WTC11 (cell line): ENCODE measurements around the gene ARHGAP28. TPM values are rescaled to one million over a fixed set of nuclear protein-coding genes. Genes with fewer than 3 reads are reported as not detected.
"Not testable (repeated sequence)": the region's sequence is repeated elsewhere in the genome, so short reads cannot be mapped to it uniquely, and the experiment has no call there.

ENCODE experiments used
- ATAC-seq: fragments of 200-7000 bp; cut with Tn5 transposase; 2 replicates; pipeline ENCODE4 v1.10.0; 2021; ENCODE audit warnings: mild to moderate bottlenecking, moderate library complexity
- CTCF ChIA-PET: fragments of 300-600 bp; sonication (Branson Sonifier 250); formaldehyde crosslinking; loops from one replicate; lab custom pipeline; 2021; ENCODE audit warnings: antibody characterized with exemption; lab: Charles Lee
- POLR2A ChIA-PET: fragments of 350-600 bp; sonication (Branson Sonifier 250); formaldehyde crosslinking; loops from one replicate; lab custom pipeline; 2021; ENCODE audit warnings: antibody characterized with exemption; lab: Charles Lee
- DNase-seq: peaks from one replicate; pipeline ENCODE4 v3.0.0; 2021; ENCODE audit warnings: low spot score
- H3K27ac Mint-ChIP-seq: 2 replicates; pipeline ENCODE4 v1.8.0; 2021; ENCODE audit warnings: mixed read lengths
- H3K27me3 Mint-ChIP-seq: 2 replicates; pipeline ENCODE4 v1.8.0; 2021; ENCODE audit warnings: low read depth, mild to moderate bottlenecking, moderate library complexity, mixed read lengths
- H3K36me3 Mint-ChIP-seq: 2 replicates; pipeline ENCODE4 v1.8.0; 2021; ENCODE audit warnings: mixed read lengths
- H3K4me1 Mint-ChIP-seq: 2 replicates; pipeline ENCODE4 v1.8.0; 2022; ENCODE audit warnings: mixed read lengths
- H3K4me3 Mint-ChIP-seq: 2 replicates; pipeline ENCODE4 v1.8.0; 2021; ENCODE audit warnings: mild to moderate bottlenecking, moderate library complexity, mixed read lengths
- H3K9me3 Mint-ChIP-seq: 2 replicates; pipeline ENCODE4 v1.8.0; 2021; ENCODE audit warnings: mixed read lengths
- AR ChIP-seq: fragments of 250-450 bp; sonication (Bioruptor Pico); IDR thresholded peaks from 2 replicates; pipeline ENCODE4 v1.9.0; 2021; ENCODE audit warnings: mild to moderate bottlenecking
- CREM ChIP-seq: sonication (generic); formaldehyde crosslinking; IDR thresholded peaks from 2 replicates; pipeline ENCODE4 v1.8.1; 2022; ENCODE audit warnings: mild to moderate bottlenecking, missing genetic modification reagents, moderate library complexity
- CTCF ChIP-seq: fragments of 200-600 bp; IDR thresholded peaks from 2 replicates; pipeline ENCODE4 v1.8.0; 2022; ENCODE audit warnings: antibody characterized with exemption
- E2F1 ChIP-seq: sonication (generic); formaldehyde crosslinking; IDR thresholded peaks from 2 replicates; pipeline ENCODE4 v1.8.0; 2022; ENCODE audit warnings: mild to moderate bottlenecking, missing genetic modification reagents
- ERG ChIP-seq: fragments of 250-450 bp; sonication (Bioruptor Pico); IDR thresholded peaks from 2 replicates; pipeline ENCODE4 v1.8.0; 2021; ENCODE audit warnings: mild to moderate bottlenecking
- NFYB ChIP-seq: sonication (generic); formaldehyde crosslinking; conservative IDR thresholded peaks from 2 replicates; pipeline ENCODE4 v1.8.0; 2022; ENCODE audit warnings: low read depth, missing genetic modification reagents
- ZBTB21 ChIP-seq: sonication (generic); formaldehyde crosslinking; IDR thresholded peaks from 2 replicates; pipeline ENCODE4 v1.8.1; 2023; ENCODE audit warnings: mild to moderate bottlenecking, missing genetic modification reagents, borderline replicate concordance
- ZNF138 ChIP-seq: sonication (generic); formaldehyde crosslinking; conservative IDR thresholded peaks from 2 replicates; pipeline ENCODE4 v1.8.1; 2022; ENCODE audit warnings: mild to moderate bottlenecking, moderate library complexity, missing genetic modification reagents
- ZNF263 ChIP-seq: sonication (generic); formaldehyde crosslinking; IDR thresholded peaks from 2 replicates; pipeline ENCODE4 v1.8.1; 2022; ENCODE audit warnings: low read depth, mild to moderate bottlenecking, moderate library complexity, missing genetic modification reagents
- ZNF416 ChIP-seq: fragments of 250-450 bp; sonication (Bioruptor Pico); IDR thresholded peaks from 2 replicates; pipeline ENCODE4 v1.9.0; 2021; ENCODE audit warnings: mild to moderate bottlenecking, inconsistent platforms
- ZNF671 ChIP-seq: fragments of 250-450 bp; sonication (Bioruptor Pico); IDR thresholded peaks from 2 replicates; pipeline ENCODE4 v1.8.0; 2021; ENCODE audit warnings: mild to moderate bottlenecking
- total RNA-seq: library from RNA; stranded (reverse); gene quantifications from 3 replicates; pipeline ENCODE4 v1.2.3, GENCODE V29; 2021
- TF ChIP-seq, protein P1 (sequence below): sonication (generic); formaldehyde crosslinking; IDR thresholded peaks from 2 replicates; pipeline ENCODE4 v1.8.0; 2022; ENCODE audit warnings: mild to moderate bottlenecking, missing genetic modification reagents
- TF ChIP-seq, protein P2 (sequence below): sonication (generic); formaldehyde crosslinking; IDR thresholded peaks from 2 replicates; pipeline ENCODE4 v1.8.0; 2023; ENCODE audit warnings: missing genetic modification reagents, mild to moderate bottlenecking, borderline replicate concordance
- TF ChIP-seq, protein P3 (sequence below): sonication (generic); formaldehyde crosslinking; IDR thresholded peaks from 2 replicates; pipeline ENCODE4 v1.8.0; 2023; ENCODE audit warnings: missing genetic modification reagents

Gene ARHGAP28
- total RNA-seq, 1 experiment from 2014 or later: 14.8 TPM

DNA sequence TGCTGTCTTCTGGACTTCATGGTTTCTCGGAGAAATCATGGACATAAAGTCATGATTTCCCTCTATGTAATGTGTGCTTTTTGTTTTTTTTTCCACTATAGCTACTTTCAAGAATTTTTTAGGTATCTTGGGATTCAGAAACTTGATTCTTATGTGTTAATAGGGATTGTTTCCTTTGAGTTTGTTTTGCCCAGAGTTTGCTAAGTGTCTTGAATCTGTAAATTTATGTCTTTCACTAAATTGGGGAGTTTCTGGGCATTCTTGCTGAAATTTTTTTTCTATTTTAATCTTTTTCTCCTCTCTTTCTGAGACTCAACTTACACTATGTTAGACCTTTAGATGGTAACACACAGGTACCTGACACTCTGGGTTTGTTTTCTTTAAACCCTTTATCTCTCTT lies 205.3 kb downstream of the ARHGAP28 start (continued):
- TF ChIP-seq E2F1 (CRISPR knock-in tag) (no peak), ERG (CRISPR knock-in tag) (no peak), ZBTB21 (CRISPR knock-in tag) (no peak)

DNA sequence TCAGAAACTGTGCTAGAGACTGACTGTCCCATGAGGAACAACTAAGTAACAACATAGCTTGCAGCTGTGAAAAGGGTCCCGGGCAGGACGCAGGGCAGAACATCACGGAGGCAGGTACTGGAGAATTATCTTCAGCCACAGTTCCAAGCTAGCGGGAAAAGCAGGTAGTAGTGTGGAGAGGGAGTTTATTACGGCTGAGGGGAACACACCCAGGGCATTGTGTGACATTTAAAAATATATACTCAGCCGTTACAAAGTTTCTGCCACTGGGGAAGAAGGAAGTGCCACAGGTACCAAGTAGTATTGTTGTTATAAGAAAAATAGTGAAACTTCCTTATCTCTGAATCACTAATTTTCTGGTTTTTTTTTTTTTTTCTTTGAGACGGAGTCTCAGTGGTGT lies 208.5 kb downstream of the ARHGAP28 start:
- Mint-ChIP-seq H3K4me1 (no peaks in the 10 kb centered on the region), H3K27ac (no peak overlapping the region), H3K4me3 (no peak overlapping the region), H3K36me3 (peaks cover 15% of the 10 kb centered on the region), H3K9me3 (no peaks in the 10 kb centered on the region), H3K27me3 (no peaks in the 10 kb centered on the region)
- CTCF ChIA-PET: no interaction called here
- no peak for ATAC-seq
- no peak for TF ChIP-seq NFYB (CRISPR knock-in tag)
- no peak for TF ChIP-seq ZNF263 (CRISPR knock-in tag)
- TF ChIP-seq, protein P1, sequence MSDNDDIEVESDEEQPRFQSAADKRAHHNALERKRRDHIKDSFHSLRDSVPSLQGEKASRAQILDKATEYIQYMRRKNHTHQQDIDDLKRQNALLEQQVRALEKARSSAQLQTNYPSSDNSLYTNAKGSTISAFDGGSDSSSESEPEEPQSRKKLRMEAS (CRISPR knock-in tag): no peak
- TF ChIP-seq CTCF: no peak
- TF ChIP-seq CREM (CRISPR knock-in tag): no peak
- no peak for TF ChIP-seq ZNF138
- TF ChIP-seq ZBTB21 (CRISPR knock-in tag): no peak
- TF ChIP-seq ZNF671 (CRISPR knock-in tag): no peak
- TF ChIP-seq ZNF416 (CRISPR knock-in tag): no peak
- no peak for TF ChIP-seq E2F1 (CRISPR knock-in tag)
- TF ChIP-seq, protein P2, sequence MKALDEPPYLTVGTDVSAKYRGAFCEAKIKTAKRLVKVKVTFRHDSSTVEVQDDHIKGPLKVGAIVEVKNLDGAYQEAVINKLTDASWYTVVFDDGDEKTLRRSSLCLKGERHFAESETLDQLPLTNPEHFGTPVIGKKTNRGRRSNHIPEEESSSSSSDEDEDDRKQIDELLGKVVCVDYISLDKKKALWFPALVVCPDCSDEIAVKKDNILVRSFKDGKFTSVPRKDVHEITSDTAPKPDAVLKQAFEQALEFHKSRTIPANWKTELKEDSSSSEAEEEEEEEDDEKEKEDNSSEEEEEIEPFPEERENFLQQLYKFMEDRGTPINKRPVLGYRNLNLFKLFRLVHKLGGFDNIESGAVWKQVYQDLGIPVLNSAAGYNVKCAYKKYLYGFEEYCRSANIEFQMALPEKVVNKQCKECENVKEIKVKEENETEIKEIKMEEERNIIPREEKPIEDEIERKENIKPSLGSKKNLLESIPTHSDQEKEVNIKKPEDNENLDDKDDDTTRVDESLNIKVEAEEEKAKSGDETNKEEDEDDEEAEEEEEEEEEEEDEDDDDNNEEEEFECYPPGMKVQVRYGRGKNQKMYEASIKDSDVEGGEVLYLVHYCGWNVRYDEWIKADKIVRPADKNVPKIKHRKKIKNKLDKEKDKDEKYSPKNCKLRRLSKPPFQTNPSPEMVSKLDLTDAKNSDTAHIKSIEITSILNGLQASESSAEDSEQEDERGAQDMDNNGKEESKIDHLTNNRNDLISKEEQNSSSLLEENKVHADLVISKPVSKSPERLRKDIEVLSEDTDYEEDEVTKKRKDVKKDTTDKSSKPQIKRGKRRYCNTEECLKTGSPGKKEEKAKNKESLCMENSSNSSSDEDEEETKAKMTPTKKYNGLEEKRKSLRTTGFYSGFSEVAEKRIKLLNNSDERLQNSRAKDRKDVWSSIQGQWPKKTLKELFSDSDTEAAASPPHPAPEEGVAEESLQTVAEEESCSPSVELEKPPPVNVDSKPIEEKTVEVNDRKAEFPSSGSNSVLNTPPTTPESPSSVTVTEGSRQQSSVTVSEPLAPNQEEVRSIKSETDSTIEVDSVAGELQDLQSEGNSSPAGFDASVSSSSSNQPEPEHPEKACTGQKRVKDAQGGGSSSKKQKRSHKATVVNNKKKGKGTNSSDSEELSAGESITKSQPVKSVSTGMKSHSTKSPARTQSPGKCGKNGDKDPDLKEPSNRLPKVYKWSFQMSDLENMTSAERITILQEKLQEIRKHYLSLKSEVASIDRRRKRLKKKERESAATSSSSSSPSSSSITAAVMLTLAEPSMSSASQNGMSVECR: no peak
- TF ChIP-seq, protein P3, sequence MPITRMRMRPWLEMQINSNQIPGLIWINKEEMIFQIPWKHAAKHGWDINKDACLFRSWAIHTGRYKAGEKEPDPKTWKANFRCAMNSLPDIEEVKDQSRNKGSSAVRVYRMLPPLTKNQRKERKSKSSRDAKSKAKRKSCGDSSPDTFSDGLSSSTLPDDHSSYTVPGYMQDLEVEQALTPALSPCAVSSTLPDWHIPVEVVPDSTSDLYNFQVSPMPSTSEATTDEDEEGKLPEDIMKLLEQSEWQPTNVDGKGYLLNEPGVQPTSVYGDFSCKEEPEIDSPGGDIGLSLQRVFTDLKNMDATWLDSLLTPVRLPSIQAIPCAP (CRISPR knock-in tag): no peak
- TF ChIP-seq AR (CRISPR knock-in tag): no peak
- TF ChIP-seq, all 79 proteins: peak for 0
- POLR2A ChIA-PET: no interaction called here
- DNase-seq: no peak

DNA sequence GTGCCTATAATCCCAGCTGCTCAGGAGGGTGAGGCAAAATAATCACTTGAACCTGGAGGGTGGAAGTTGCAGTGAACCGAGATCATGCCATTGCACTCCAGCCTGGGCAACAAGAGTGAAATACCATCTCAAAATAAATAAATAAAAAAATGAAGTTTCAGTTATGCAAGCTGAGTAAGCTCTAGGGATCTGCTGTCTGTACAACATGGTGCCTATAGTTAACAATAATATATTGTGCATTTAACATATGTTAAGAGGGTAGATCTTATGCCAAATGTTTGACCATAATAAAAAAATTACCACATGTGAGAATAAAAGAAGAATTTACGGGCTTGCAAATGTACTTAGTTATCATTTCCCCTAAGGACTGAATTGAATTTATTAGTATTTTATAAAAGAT lies 208.9 kb downstream of the ARHGAP28 start:
- peaks cover 18% of the 10 kb centered on the region for H3K36me3 Mint-ChIP-seq
- H3K27ac Mint-ChIP-seq, H3K4me3 Mint-ChIP-seq, H3K9me3 Mint-ChIP-seq, ATAC-seq, CTCF ChIA-PET, H3K27me3 Mint-ChIP-seq, DNase-seq, POLR2A ChIA-PET, H3K4me1 Mint-ChIP-seq: not testable (repeated sequence)
